ENCODE data around the gene TEX101.

Gene TEX101

GRCh38 chr19:43412441-43412840 is 2.2 kb upstream of the TEX101 start:
- Histone ChIP-seq H3K36me3 (ENCODE audit: control insufficient read depth in 5 of 5, insufficient read depth in 5 of 5, low read length in 5 of 5) (no peaks in the 10 kb centered on the region), H3K27me3 (ENCODE audit: control insufficient read depth in 5 of 5, insufficient read depth in 4 of 5, low read length in 5 of 5) (no peaks in the 10 kb centered on the region), H3K9me3 (ENCODE audit: control insufficient read depth in 5 of 5, low read length in 5 of 5) (no peaks in the 10 kb centered on the region), H3K4me3 (ENCODE audit: low read depth in 1 of 5, low read length in 5 of 5) (no peak overlapping the region), H3K27ac (ENCODE audit: low read depth, low read length) (no peak overlapping the region), H3K9ac (ENCODE audit: low read length in 5 of 5) (no peak overlapping the region), H3K4me1 (ENCODE audit: control insufficient read depth in 5 of 5, insufficient read depth in 5 of 5, low read length in 5 of 5) (no peaks in the 10 kb centered on the region)

GRCh38 chr19:43416951-43417623 is 2.4 kb downstream of the TEX101 start:
- Histone ChIP-seq H3K9me3 (ENCODE audit: control insufficient read depth in 5 of 5, low read length in 5 of 5) (no peaks in the 10 kb centered on the region), H3K4me3 (ENCODE audit: low read depth in 1 of 5, low read length in 5 of 5) (no peak overlapping the region), H3K36me3 (ENCODE audit: control insufficient read depth in 5 of 5, insufficient read depth in 5 of 5, low read length in 5 of 5) (no peaks in the 10 kb centered on the region), H3K4me1 (ENCODE audit: control insufficient read depth in 5 of 5, insufficient read depth in 5 of 5, low read length in 5 of 5) (no peaks in the 10 kb centered on the region), H3K27ac (ENCODE audit: low read depth, low read length) (no peak overlapping the region), H3K9ac (ENCODE audit: low read length in 5 of 5) (no peak overlapping the region), H3K27me3 (ENCODE audit: control insufficient read depth in 5 of 5, insufficient read depth in 4 of 5, low read length in 5 of 5) (no peaks in the 10 kb centered on the region)

DNA sequence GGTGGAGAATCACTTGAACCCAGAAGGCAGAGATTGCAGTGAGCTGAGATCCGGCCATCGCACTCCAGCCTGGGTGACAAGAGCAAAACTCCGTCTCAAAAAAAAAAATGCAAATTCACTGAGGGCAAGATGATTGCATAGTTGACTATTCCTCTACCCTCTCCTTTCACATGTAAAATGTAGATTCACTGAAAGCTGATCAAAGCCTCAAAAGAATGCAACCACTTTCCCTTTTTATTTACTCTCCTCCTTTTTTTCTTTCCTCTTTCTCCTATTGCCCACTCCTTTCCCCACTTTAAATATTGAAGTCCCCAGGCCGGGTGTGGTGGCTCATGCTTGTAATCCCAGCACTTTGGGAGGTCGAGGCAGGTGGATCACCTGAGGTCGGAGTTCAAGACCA is 6.3 kb downstream of the TEX101 start:
- Histone ChIP-seq H3K4me3 (ENCODE audit: low read depth in 1 of 5, low read length in 5 of 5) (no peak overlapping the region), H3K4me1 (ENCODE audit: control insufficient read depth in 5 of 5, insufficient read depth in 5 of 5, low read length in 5 of 5) (no peaks in the 10 kb centered on the region), H3K9ac (ENCODE audit: low read length in 5 of 5) (no peak overlapping the region), H3K27ac (ENCODE audit: low read depth, low read length) (no peak overlapping the region), H3K36me3 (ENCODE audit: control insufficient read depth in 5 of 5, insufficient read depth in 5 of 5, low read length in 5 of 5) (no peaks in the 10 kb centered on the region), H3K9me3 (ENCODE audit: control insufficient read depth in 5 of 5, low read length in 5 of 5) (no peaks in the 10 kb centered on the region), H3K27me3 (ENCODE audit: control insufficient read depth in 5 of 5, insufficient read depth in 4 of 5, low read length in 5 of 5) (no peaks in the 10 kb centered on the region)

DNA sequence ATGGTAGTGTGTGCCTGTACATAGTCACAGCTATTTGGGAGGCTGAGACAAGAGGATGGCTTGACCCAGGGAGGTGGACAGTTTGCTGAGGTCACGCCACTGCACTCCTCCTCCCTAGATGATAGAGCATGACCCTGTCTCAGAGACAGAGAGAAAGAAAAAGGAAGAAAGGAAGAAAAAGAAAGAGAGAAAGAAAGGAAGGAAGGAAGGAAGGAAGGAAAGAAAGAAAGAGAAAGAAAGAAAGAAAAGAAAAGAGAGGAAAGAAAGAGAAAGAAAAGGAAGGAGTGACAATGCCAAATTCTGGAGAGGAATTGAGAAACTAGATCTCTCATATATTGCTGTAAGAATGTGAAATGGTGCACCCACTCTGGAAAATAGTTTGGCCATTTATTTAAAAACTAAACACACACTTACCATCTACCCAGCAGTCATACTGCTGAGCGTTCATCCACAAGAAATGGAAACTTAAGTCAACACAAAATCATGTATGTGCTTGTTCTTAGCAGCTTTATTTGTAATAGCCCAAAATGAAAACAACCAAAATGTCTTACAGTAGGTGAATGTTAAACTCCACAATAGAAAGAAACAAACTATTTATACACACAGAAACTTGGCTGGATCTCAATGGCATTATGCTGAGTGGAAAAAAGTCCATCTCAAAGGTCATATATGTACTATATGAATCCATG is 7.5 kb downstream of the TEX101 start:
- H3K9ac ChIP-seq (ENCODE audit: low read length in 5 of 5): no peak overlapping the region
- H3K27ac ChIP-seq (ENCODE audit: low read depth, low read length): no peak overlapping the region
- H3K4me3 ChIP-seq (ENCODE audit: low read depth in 1 of 5, low read length in 5 of 5): no peak overlapping the region
- H3K27me3 ChIP-seq (ENCODE audit: control insufficient read depth in 5 of 5, insufficient read depth in 4 of 5, low read length in 5 of 5): no peaks in the 10 kb centered on the region
- H3K4me1 ChIP-seq (ENCODE audit: control insufficient read depth in 5 of 5, insufficient read depth in 5 of 5, low read length in 5 of 5): no peaks in the 10 kb centered on the region
- H3K9me3 ChIP-seq (ENCODE audit: control insufficient read depth in 5 of 5, low read length in 5 of 5): no peaks in the 10 kb centered on the region
- H3K36me3 ChIP-seq (ENCODE audit: control insufficient read depth in 5 of 5, insufficient read depth in 5 of 5, low read length in 5 of 5): no peaks in the 10 kb centered on the region

DNA sequence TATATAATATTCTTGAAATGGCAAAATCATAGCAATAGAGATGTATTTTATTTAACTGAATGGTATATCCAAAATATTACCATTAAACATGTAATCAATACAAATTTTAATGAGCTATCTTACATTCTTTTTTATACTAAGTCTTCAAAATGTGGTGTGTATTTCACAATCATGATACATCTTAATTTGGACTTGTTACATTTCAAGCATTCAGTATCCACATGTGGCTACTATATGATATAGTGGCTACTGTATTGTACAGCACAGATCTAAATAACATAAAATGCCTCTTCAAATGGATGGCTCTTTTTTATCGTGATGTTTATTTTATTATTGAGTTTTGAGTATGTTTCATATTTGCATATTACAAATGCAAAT is 8.0 kb downstream of the TEX101 start:
- H3K9me3 ChIP-seq (ENCODE audit: control insufficient read depth in 5 of 5, low read length in 5 of 5): no peaks in the 10 kb centered on the region
- H3K27ac ChIP-seq (ENCODE audit: low read depth, low read length): no peak overlapping the region
- H3K4me3 ChIP-seq (ENCODE audit: low read depth in 1 of 5, low read length in 5 of 5): no peak overlapping the region

GRCh38 chr19:43423779-43424178 is 9.1 kb downstream of the TEX101 start:
- no peak overlapping the region for H3K27ac ChIP-seq (ENCODE audit: low read depth, low read length)
- H3K27me3 ChIP-seq (ENCODE audit: control insufficient read depth in 5 of 5, insufficient read depth in 4 of 5, low read length in 5 of 5): no peaks in the 10 kb centered on the region
- H3K9ac ChIP-seq (ENCODE audit: low read length in 5 of 5): no peak overlapping the region
- no peaks in the 10 kb centered on the region for H3K36me3 ChIP-seq (ENCODE audit: control insufficient read depth in 5 of 5, insufficient read depth in 5 of 5, low read length in 5 of 5)
- H3K4me1 ChIP-seq (ENCODE audit: control insufficient read depth in 5 of 5, insufficient read depth in 5 of 5, low read length in 5 of 5): no peaks in the 10 kb centered on the region
- no peaks in the 10 kb centered on the region for H3K9me3 ChIP-seq (ENCODE audit: control insufficient read depth in 5 of 5, low read length in 5 of 5)
- H3K4me3 ChIP-seq (ENCODE audit: low read depth in 1 of 5, low read length in 5 of 5): no peak overlapping the region

More for the DNA sequence above, 8.0 kb downstream of the TEX101 start:
- H3K27me3 ChIP-seq (ENCODE audit: control insufficient read depth in 5 of 5, insufficient read depth in 4 of 5, low read length in 5 of 5): no peaks in the 10 kb centered on the region
- no peak overlapping the region for H3K9ac ChIP-seq (ENCODE audit: low read length in 5 of 5)
- H3K4me1 ChIP-seq (ENCODE audit: control insufficient read depth in 5 of 5, insufficient read depth in 5 of 5, low read length in 5 of 5): no peaks in the 10 kb centered on the region
- no peaks in the 10 kb centered on the region for H3K36me3 ChIP-seq (ENCODE audit: control insufficient read depth in 5 of 5, insufficient read depth in 5 of 5, low read length in 5 of 5)

- H3K27me3 ChIP-seq (ENCODE audit: control insufficient read depth in 5 of 5, insufficient read depth in 4 of 5, low read length in 5 of 5): no peaks in the 10 kb centered on the region
- no peak overlapping the region for H3K4me3 ChIP-seq (ENCODE audit: low read depth in 1 of 5, low read length in 5 of 5)
- H3K9me3 ChIP-seq (ENCODE audit: control insufficient read depth in 5 of 5, low read length in 5 of 5): no peaks in the 10 kb centered on the region
- H3K27ac ChIP-seq (ENCODE audit: low read depth, low read length): no peak overlapping the region
- H3K36me3 ChIP-seq (ENCODE audit: control insufficient read depth in 5 of 5, insufficient read depth in 5 of 5, low read length in 5 of 5): no peaks in the 10 kb centered on the region
- no peaks in the 10 kb centered on the region for H3K4me1 ChIP-seq (ENCODE audit: control insufficient read depth in 5 of 5, insufficient read depth in 5 of 5, low read length in 5 of 5)
- H3K9ac ChIP-seq (ENCODE audit: low read length in 5 of 5): no peak overlapping the region
Measured at GRCh38 chr19:43425567-43426392, 11.1 kb downstream of the TEX101 start.

GRCh38 chr19:43429395-43429794 is 14.7 kb downstream of the TEX101 start:
- no peak overlapping the region for H3K9ac ChIP-seq (ENCODE audit: low read length in 5 of 5)
- H3K9me3 ChIP-seq (ENCODE audit: control insufficient read depth in 5 of 5, low read length in 5 of 5): no peaks in the 10 kb centered on the region
- no peak overlapping the region for H3K27ac ChIP-seq (ENCODE audit: low read depth, low read length)
- H3K4me1 ChIP-seq (ENCODE audit: control insufficient read depth in 5 of 5, insufficient read depth in 5 of 5, low read length in 5 of 5): no peaks in the 10 kb centered on the region
- no peak overlapping the region for H3K4me3 ChIP-seq (ENCODE audit: low read depth in 1 of 5, low read length in 5 of 5)
- H3K36me3 ChIP-seq (ENCODE audit: control insufficient read depth in 5 of 5, insufficient read depth in 5 of 5, low read length in 5 of 5): no peaks in the 10 kb centered on the region
- no peaks in the 10 kb centered on the region for H3K27me3 ChIP-seq (ENCODE audit: control insufficient read depth in 5 of 5, insufficient read depth in 4 of 5, low read length in 5 of 5)

DNA sequence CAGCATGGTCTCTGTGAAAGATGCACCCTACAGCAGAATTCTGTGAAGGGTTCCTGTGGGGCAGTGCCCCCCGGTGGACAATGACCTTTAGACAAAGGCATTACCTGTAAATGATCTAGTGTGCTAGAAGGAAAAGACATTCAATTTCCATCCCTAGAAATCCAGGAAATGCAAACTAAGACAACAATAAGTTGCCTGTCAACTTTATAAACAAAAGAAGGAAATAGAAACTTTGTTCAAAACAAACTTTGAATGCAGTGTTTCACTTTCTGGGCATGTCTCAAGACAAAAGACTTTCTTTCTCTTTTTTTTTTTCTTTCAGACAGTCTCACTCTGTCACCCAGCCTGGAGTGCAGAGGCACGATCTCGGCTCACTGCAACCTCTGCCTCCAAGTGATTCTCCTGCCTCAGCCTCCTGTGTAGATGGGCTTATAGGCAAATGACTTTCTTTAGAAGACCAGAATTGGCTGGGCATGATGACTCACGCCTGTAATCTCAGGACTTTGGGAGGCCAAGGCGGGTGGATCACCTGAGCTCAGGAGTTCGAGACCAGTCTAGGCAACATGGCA is 15.5 kb downstream of the TEX101 start:
- no peak overlapping the region for H3K4me3 ChIP-seq (ENCODE audit: low read depth in 1 of 5, low read length in 5 of 5)
- H3K27ac ChIP-seq (ENCODE audit: low read depth, low read length): no peak overlapping the region
- no peaks in the 10 kb centered on the region for H3K4me1 ChIP-seq (ENCODE audit: control insufficient read depth in 5 of 5, insufficient read depth in 5 of 5, low read length in 5 of 5)
- no peaks in the 10 kb centered on the region for H3K27me3 ChIP-seq (ENCODE audit: control insufficient read depth in 5 of 5, insufficient read depth in 4 of 5, low read length in 5 of 5)
- H3K36me3 ChIP-seq (ENCODE audit: control insufficient read depth in 5 of 5, insufficient read depth in 5 of 5, low read length in 5 of 5): no peaks in the 10 kb centered on the region
- no peaks in the 10 kb centered on the region for H3K9me3 ChIP-seq (ENCODE audit: control insufficient read depth in 5 of 5, low read length in 5 of 5)
- no peak overlapping the region for H3K9ac ChIP-seq (ENCODE audit: low read length in 5 of 5)

- Histone ChIP-seq H3K4me1 (ENCODE audit: control insufficient read depth in 5 of 5, insufficient read depth in 5 of 5, low read length in 5 of 5) (no peaks in the 10 kb centered on the region), H3K9ac (ENCODE audit: low read length in 5 of 5) (no peak overlapping the region), H3K36me3 (ENCODE audit: control insufficient read depth in 5 of 5, insufficient read depth in 5 of 5, low read length in 5 of 5) (no peaks in the 10 kb centered on the region), H3K27me3 (ENCODE audit: control insufficient read depth in 5 of 5, insufficient read depth in 4 of 5, low read length in 5 of 5) (no peaks in the 10 kb centered on the region), H3K27ac (ENCODE audit: low read depth, low read length) (no peak overlapping the region), H3K4me3 (ENCODE audit: low read depth in 1 of 5, low read length in 5 of 5) (no peak overlapping the region), H3K9me3 (ENCODE audit: control insufficient read depth in 5 of 5, low read length in 5 of 5) (no peaks in the 10 kb centered on the region)
Measured at GRCh38 chr19:43430976-43431375, 16.3 kb downstream of the TEX101 start.
